Transverse colon (tissue), 4 donors: ENCODE data around the gene TPRKB.

Source experiments
- POLR2AphosphoS5 ChIP-seq, 3 donors: sonication (generic); formaldehyde crosslinking; IDR thresholded peaks; one replicate each; pipeline ENCODE4 v1.6.1; 2016; ENCODE audit warnings: antibody characterized with exemption in 3 of 3
- TF ChIP-seq, protein P1 (sequence below), 5 experiments: fragments of 200-600 bp in 3 of 5; fragments of 450-650 bp in 2 of 5; sonication (generic) in 3 of 5; IDR thresholded peaks; 1 replicate in 2 of 5; 2 replicates in 3 of 5; pipeline ENCODE4 v1.5.1; 2016 to 2017; ENCODE audit warnings: antibody characterized with exemption in 5 of 5, inconsistent platforms in 3 of 5, mild to moderate bottlenecking in 2 of 5, moderate library complexity in 1 of 5

DNA sequence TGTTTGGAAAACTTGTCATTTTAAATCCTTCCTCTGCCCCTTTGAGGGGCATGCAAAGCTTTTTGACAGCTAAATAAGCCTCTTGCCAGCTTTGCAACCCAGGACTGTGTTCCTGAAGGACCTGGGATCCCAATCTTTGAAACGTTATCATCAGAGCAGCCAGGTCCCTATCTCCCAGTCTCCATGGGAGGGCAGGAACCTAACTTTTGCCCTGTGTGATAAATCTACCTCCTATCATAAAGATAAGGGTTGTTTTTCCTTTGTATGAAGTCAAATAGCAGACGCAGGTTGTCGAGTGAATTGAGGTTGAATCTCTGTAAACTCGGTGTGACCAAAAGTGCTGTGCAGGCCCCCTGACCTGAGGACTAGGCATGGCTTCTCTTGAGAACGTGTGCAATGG, 30.1 kb downstream of the TPRKB start:
- TF ChIP-seq, protein P1, sequence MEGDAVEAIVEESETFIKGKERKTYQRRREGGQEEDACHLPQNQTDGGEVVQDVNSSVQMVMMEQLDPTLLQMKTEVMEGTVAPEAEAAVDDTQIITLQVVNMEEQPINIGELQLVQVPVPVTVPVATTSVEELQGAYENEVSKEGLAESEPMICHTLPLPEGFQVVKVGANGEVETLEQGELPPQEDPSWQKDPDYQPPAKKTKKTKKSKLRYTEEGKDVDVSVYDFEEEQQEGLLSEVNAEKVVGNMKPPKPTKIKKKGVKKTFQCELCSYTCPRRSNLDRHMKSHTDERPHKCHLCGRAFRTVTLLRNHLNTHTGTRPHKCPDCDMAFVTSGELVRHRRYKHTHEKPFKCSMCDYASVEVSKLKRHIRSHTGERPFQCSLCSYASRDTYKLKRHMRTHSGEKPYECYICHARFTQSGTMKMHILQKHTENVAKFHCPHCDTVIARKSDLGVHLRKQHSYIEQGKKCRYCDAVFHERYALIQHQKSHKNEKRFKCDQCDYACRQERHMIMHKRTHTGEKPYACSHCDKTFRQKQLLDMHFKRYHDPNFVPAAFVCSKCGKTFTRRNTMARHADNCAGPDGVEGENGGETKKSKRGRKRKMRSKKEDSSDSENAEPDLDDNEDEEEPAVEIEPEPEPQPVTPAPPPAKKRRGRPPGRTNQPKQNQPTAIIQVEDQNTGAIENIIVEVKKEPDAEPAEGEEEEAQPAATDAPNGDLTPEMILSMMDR (IDR thresholded peaks at IDR 0.05): no peak
- TF ChIP-seq POLR2AphosphoS5 (IDR thresholded peaks at IDR 0.05): no peak
